Mesothelial cell of epicardium (in vitro differentiated cells): ENCODE measurements around the gene MZT2A. TPM values are rescaled to one million over a fixed set of nuclear protein-coding genes. Genes with fewer than 3 reads are reported as not detected.
"Not testable (repeated sequence)": the region's sequence is repeated elsewhere in the genome, so short reads cannot be mapped to it uniquely, and the experiment has no call there.

Experiments
- DNase-seq, 2 experiments: peaks; one replicate each; pipeline ENCODE4 v3.0.0; 2021; ENCODE audit warnings: low spot score in 2 of 2; ENCODE audit not compliant: unreplicated experiment in 2 of 2
- H3K27ac Mint-ChIP-seq: 2 replicates; pipeline ENCODE4 v1.8.0; 2021; ENCODE audit warnings: mixed read lengths
- H3K27me3 Mint-ChIP-seq: 2 replicates; pipeline ENCODE4 v1.8.0; 2021; ENCODE audit warnings: low read depth, mixed read lengths
- H3K36me3 Mint-ChIP-seq: 2 replicates; pipeline ENCODE4 v1.8.0; 2021; ENCODE audit warnings: mixed read lengths
- H3K4me1 Mint-ChIP-seq: 2 replicates; pipeline ENCODE4 v1.8.0; 2021; ENCODE audit warnings: mixed read lengths
- H3K4me3 Mint-ChIP-seq: 2 replicates; pipeline ENCODE4 v1.8.0; 2021; ENCODE audit warnings: mild to moderate bottlenecking, moderate library complexity, mixed read lengths
- H3K9me3 Mint-ChIP-seq: 2 replicates; pipeline ENCODE4 v1.8.0; 2021; ENCODE audit warnings: mixed read lengths
- total RNA-seq: library from RNA; stranded (reverse); gene quantifications from 3 replicates; pipeline ENCODE4 v1.2.1, GENCODE V29; 2021
- TF ChIP-seq, protein P1 (sequence below): fragments of 200-600 bp; sonication (generic); IDR thresholded peaks from one replicate; pipeline ENCODE4 v1.5.0; 2021; ENCODE audit warnings: antibody characterized with exemption; ENCODE audit not compliant: unreplicated experiment

MZT2A gene
- total RNA-seq, result 106 to 109 TPM (median 106 TPM) in 3 replicates

- not testable (repeated sequence) for H3K27me3 Mint-ChIP-seq, H3K36me3 Mint-ChIP-seq, DNase-seq, H3K9me3 Mint-ChIP-seq
- Mint-ChIP-seq H3K27ac (peak within 1 kb of the TSS; percentile 98), H3K4me3 (peak within 1 kb of the TSS; percentile 92), H3K4me1 (peaks cover 18% of the 10 kb centered on the region)
Observed at GRCh38 chr2:131492015-131492417, at the start of gene MZT2A. Gene MZT2A (minus strand): TSS chr2:131492397. CDS start chr2:131492376, 21 bp downstream.

GRCh38 chr2:131538856-131539255 is 46.7 kb upstream of the MZT2A start:
- not testable (repeated sequence) for H3K36me3 Mint-ChIP-seq, H3K4me1 Mint-ChIP-seq, H3K27ac Mint-ChIP-seq, DNase-seq, H3K9me3 Mint-ChIP-seq, H3K4me3 Mint-ChIP-seq
- peaks cover 23% of the 10 kb centered on the region for H3K27me3 Mint-ChIP-seq

DNA sequence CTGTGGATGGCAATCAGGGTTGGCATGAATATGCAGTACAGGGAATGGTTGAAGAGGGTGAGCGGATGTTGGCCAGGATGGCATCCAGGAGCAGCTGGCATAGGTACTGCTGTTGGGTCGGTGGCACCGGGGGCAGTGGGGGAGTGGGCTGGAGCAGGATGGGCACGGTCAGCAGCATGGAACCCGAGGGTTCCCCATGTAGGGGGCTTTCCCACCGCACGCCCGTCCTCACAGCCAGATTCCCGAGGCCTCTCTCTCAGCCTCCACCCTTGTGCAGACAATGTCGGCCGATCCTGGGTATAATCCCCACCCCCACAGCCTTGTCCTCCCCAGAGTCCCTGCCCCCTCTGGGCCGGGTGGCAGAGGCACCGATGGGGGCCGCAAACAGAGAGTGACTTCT is 44.6 kb upstream of the MZT2A start:
- H3K9me3 Mint-ChIP-seq, DNase-seq, H3K4me3 Mint-ChIP-seq, H3K4me1 Mint-ChIP-seq, H3K27me3 Mint-ChIP-seq, H3K36me3 Mint-ChIP-seq, H3K27ac Mint-ChIP-seq: not testable (repeated sequence)

GRCh38 chr2:131535951-131536826 is 44.0 kb upstream of the MZT2A start:
- not testable (repeated sequence) for H3K4me3 Mint-ChIP-seq, H3K27me3 Mint-ChIP-seq, H3K36me3 Mint-ChIP-seq, H3K9me3 Mint-ChIP-seq, DNase-seq, H3K4me1 Mint-ChIP-seq, H3K27ac Mint-ChIP-seq

DNA sequence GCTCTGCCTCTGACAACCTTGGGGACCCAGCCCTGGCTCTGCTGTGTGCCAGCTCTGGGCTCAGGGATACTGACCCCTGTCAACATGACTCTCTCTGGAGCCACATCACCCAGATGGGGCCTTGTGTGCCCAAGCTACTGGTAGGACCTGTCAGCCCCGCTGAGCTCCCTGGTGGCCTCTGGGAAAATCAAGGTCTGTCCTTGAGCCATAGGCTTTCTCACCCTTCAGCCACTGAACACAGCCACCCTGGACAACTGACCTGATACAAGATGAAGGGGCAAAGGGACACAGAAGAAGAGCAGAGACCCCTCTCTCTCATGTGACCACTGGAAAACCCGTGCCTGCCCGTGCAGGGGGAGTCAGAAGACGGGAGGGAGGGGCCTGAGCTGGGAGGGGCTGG is 43.3 kb upstream of the MZT2A start:
- H3K27ac Mint-ChIP-seq, result no peak overlapping the region
- H3K4me1 Mint-ChIP-seq, result no peaks in the 10 kb centered on the region
- no peak for DNase-seq
- no peak overlapping the region for H3K4me3 Mint-ChIP-seq
- H3K36me3 Mint-ChIP-seq, result no peaks in the 10 kb centered on the region
- peaks cover 2% of the 10 kb centered on the region for H3K27me3 Mint-ChIP-seq
- TF ChIP-seq, protein P1, sequence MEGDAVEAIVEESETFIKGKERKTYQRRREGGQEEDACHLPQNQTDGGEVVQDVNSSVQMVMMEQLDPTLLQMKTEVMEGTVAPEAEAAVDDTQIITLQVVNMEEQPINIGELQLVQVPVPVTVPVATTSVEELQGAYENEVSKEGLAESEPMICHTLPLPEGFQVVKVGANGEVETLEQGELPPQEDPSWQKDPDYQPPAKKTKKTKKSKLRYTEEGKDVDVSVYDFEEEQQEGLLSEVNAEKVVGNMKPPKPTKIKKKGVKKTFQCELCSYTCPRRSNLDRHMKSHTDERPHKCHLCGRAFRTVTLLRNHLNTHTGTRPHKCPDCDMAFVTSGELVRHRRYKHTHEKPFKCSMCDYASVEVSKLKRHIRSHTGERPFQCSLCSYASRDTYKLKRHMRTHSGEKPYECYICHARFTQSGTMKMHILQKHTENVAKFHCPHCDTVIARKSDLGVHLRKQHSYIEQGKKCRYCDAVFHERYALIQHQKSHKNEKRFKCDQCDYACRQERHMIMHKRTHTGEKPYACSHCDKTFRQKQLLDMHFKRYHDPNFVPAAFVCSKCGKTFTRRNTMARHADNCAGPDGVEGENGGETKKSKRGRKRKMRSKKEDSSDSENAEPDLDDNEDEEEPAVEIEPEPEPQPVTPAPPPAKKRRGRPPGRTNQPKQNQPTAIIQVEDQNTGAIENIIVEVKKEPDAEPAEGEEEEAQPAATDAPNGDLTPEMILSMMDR, result no peak
- no peaks in the 10 kb centered on the region for H3K9me3 Mint-ChIP-seq

- H3K27me3 Mint-ChIP-seq, H3K4me3 Mint-ChIP-seq, H3K27ac Mint-ChIP-seq, H3K36me3 Mint-ChIP-seq, H3K4me1 Mint-ChIP-seq, DNase-seq, H3K9me3 Mint-ChIP-seq: not testable (repeated sequence)
Observed at GRCh38 chr2:131534965-131535364, 42.8 kb upstream of the MZT2A start.

DNA sequence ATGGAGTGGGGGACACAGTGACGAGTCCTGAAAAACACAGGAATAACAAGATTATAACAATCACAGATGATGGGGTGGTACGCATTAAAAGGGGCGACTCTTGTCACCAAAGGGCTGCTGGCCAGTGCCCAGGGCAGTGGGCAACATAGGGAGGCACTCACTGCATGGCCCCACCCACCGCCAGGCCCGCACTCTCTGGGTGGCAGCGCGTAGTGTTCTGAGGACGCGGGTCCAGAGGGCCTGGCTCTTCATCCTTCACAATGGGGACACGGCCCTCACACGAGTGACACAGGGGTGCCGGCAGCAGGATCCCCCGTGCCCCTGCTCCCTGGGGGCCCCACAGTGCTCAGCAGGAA is 42.1 kb upstream of the MZT2A start:
- H3K9me3 Mint-ChIP-seq, H3K4me1 Mint-ChIP-seq, H3K36me3 Mint-ChIP-seq, H3K27ac Mint-ChIP-seq, H3K4me3 Mint-ChIP-seq, H3K27me3 Mint-ChIP-seq, DNase-seq: not testable (repeated sequence)

- DNase-seq, H3K36me3 Mint-ChIP-seq: not testable (repeated sequence)
Observed at GRCh38 chr2:131533609-131534316, 41.6 kb upstream of the MZT2A start.

GRCh38 chr2:131532723-131533608 is 40.8 kb upstream of the MZT2A start:
- H3K9me3 Mint-ChIP-seq, H3K36me3 Mint-ChIP-seq, H3K4me3 Mint-ChIP-seq, H3K27ac Mint-ChIP-seq, H3K4me1 Mint-ChIP-seq, H3K27me3 Mint-ChIP-seq: not testable (repeated sequence)
- DNase-seq, result peak in 1 of 2 experiments; percentile 29

More at GRCh38 chr2:131533609-131534316, 41.6 kb upstream of the MZT2A start:
- H3K9me3 Mint-ChIP-seq, H3K27me3 Mint-ChIP-seq, H3K4me1 Mint-ChIP-seq, H3K27ac Mint-ChIP-seq, H3K4me3 Mint-ChIP-seq: not testable (repeated sequence)

DNA sequence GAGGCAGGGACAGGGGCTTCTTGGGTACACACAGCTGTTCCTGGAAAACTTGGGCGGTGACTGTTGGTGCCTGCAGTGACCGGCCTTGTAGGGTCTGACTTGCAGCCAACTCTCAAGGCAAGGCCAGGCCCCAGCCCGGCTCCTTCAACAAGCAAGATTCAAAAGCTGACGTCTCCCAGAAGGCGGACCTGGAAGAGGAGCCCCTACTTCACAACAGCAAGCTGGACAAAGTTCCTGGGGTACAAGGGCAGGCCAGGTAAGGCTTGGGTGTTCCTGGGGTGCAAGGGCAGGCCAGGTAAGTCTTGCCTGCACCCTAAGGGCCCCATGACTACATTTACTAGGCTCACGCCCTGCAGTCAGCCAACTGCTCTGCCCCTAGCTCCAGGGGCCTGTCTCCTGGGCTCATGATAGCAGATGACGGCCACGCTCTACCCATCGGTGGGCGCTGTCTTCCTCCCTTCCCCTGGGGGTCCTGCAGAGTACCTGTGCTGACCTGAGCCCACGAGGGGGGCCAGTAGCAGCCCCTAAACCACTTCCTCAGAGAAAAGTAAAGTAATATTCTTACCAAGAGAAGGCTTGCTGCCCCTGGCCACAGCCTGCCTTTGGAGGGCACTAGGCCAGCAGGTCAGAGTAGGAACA is 39.5 kb upstream of the MZT2A start:
- not testable (repeated sequence) for H3K4me3 Mint-ChIP-seq, H3K27ac Mint-ChIP-seq, H3K27me3 Mint-ChIP-seq, H3K9me3 Mint-ChIP-seq, H3K36me3 Mint-ChIP-seq
- DNase-seq, result peak in 1 of 2 experiments; percentile 13
- peaks cover 10% of the 10 kb centered on the region for H3K4me1 Mint-ChIP-seq

- not testable (repeated sequence) for H3K27me3 Mint-ChIP-seq, H3K4me3 Mint-ChIP-seq, H3K27ac Mint-ChIP-seq, H3K9me3 Mint-ChIP-seq, H3K36me3 Mint-ChIP-seq
- peak in 1 of 2 experiments; percentile 26 for DNase-seq
- peaks cover 10% of the 10 kb centered on the region for H3K4me1 Mint-ChIP-seq
Observed at GRCh38 chr2:131530626-131531344, 38.6 kb upstream of the MZT2A start.
